Bronchus fibroblast of lung (primary cell): ENCODE data around the gene NAE1. TPM values are rescaled to one million over a fixed set of nuclear protein-coding genes. Genes with fewer than 3 reads are reported as not detected.

Experiments
- total RNA-seq: library from RNA; depleted of rRNA; stranded (reverse); fragments of >200 nt; gene quantifications from 2 replicates; pipeline ENCODE4 v1.2.3, GENCODE V29; 2015

NAE1 gene
- total RNA-seq: 57.8 and 74.3 TPM in 2 replicates

DNA sequence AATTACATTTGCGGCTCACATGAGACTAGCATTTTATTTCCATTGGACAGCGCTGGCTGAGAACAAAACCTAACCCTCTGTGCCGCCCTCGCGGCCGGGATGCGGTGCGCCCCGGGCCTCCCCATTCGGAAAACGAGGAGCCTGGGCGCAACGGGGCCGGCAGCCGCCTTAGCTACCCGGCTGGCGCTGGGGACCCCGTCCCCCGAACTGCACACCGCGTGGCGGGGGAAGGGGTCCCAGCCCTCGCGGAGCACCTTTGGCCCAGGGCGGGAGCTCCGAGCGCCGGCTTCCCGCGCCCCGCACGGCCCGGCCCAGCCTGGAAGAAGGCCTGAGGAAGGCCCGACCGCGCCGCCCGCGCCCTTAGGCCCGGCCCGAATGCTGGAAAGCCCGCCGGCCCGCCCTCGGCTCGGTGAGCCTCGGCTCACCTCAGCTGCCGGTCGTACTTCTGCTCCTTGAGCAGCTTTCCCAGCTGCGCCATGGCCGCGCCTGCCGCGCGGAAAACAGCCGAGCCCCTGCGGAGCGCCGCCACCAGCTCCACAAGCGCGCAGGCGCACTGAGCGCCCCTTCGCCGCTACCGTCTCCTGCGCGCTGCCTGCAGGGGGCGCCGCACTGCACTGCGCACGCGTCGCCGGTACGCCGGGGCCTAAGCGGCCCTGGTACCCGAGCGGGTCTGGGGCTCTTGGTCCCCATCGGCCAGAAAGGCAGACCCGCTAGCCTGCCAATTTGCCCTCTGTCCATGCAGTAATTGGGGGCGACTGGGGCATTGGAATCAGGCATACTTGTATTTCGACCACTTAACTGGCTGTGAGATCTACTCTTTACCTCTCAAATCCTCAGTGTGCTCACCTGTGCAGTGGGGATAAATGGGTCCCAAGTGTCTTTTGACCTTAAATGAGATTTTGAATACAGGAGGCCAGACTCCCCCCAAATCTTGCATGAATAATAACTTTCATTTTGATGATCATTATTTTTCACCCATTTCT lies at the start of gene NAE1:
Gene NAE1, minus strand, starts transcription at position 555 of the 983 bp plus-strand sequence. Its CDS starts 77 bp downstream, at position 478.

DNA sequence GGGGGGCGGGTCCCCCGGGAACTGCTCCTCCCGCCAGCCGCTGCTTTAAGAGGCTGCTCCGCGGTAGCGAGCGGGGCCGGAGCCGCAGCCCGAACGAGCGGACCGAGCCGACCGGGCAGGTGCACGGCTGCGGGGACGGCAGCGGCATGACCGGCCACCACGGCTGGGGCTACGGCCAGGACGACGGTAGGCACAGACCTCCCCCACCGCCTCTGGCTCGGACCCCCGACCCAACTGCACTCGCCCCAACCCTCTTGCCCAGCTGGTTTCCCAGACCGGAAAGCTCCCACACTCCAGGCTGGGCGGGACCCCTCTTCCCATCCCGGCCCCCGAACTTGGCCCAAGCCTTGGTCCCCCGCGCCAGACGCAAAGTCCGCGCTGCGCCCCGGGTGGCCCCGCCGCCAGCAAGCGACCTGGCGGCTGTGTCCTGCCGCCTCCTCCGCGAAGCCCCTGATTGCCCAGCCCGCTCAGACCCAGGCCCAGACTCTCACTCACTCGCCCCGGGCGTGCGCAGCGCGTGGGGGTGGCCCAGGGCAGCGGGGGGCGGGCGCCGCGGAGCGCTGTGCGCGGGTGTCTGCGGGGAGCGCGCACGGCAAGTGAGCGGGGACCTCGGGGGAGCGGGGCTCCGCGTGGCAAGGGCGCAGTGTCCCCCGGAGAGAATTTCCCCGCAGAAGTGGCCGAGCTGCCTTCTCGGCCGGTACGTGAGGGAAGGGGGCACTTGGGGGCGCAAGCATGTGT lies 13.7 kb upstream of the NAE1 start, which contains the start of gene CA7:
Gene CA7, plus strand, starts transcription at position 73 of the 738 bp plus-strand sequence. Its CDS starts 74 bp downstream, at position 147.

GRCh38 chr16:66801320-66802105 lies 29.3 kb downstream of the NAE1 start, which contains the start of gene TERB1:
TERB1 (minus strand) TSS chr16:66801584; CDS start chr16:66796798, 4,786 bp downstream.

Other genes starting within 250 kb of the NAE1 start
- gene CMTM3, start 226.3 kb downstream of the NAE1 start, total RNA-seq: 25.1 and 30.8 TPM in 2 replicates
- gene CMTM4, start 134.2 kb downstream of the NAE1 start, total RNA-seq: 5.6 and 7.2 TPM in 2 replicates
- gene DYNC1LI2, start 79.4 kb downstream of the NAE1 start, total RNA-seq: 40.9 and 52.9 TPM in 2 replicates
- not detected in 2 replicates for gene TERB1, start 29.4 kb downstream of the NAE1 start, total RNA-seq
- not detected in 2 replicates for gene CA7, start 13.4 kb upstream of the NAE1 start, total RNA-seq
- 1.9 and 6.6 TPM in 2 replicates for gene PDP2, start 49.5 kb upstream of the NAE1 start, total RNA-seq
- not detected in 2 replicates for gene CDH16, start 87.9 kb upstream of the NAE1 start, total RNA-seq
- 5.4 and 7.6 TPM in 2 replicates for gene RRAD, start 94.6 kb upstream of the NAE1 start, total RNA-seq
- gene CIAO2B, start 103.4 kb upstream of the NAE1 start, total RNA-seq: 180 and 183 TPM in 2 replicates
- 22.0 and 24.7 TPM in 2 replicates for gene CES2, start 104.5 kb upstream of the NAE1 start, total RNA-seq
- 0.15 and 0.17 TPM in 2 replicates for gene CES3, start 130.3 kb upstream of the NAE1 start, total RNA-seq
- gene CES4A, start 157.6 kb upstream of the NAE1 start, total RNA-seq: 0.34 and 0.45 TPM in 2 replicates
- gene CBFB, start 198.2 kb upstream of the NAE1 start, total RNA-seq: 35.4 and 45.1 TPM in 2 replicates